ENCODE results near the gene WDR45.

Gene WDR45

GRCh38 chrX:49043220-49043986, 36.3 kb downstream of the WDR45 start, which contains the start of gene TFE3:
Gene TFE3 (minus strand): TSS chrX:49043357. CDS start chrX:49043226, 131 bp downstream.
- peak; percentile 94 for DNase-seq

- no peak for DNase-seq
These were observed 37.0 kb downstream of the WDR45 start for GRCh38 chrX:49042581-49043219.

- DNase-seq: peak; percentile 68
These were observed 37.7 kb downstream of the WDR45 start for GRCh38 chrX:49041744-49042580.

GRCh38 chrX:49040376-49040955, 39.2 kb downstream of the WDR45 start:
- DNase-seq: no peak

- peak; percentile 86 for DNase-seq
These were observed 39.9 kb downstream of the WDR45 start for GRCh38 chrX:49039598-49040375.

- peak; percentile 64 for DNase-seq
These were observed 41.7 kb downstream of the WDR45 start for GRCh38 chrX:49037883-49038475.

- DNase-seq: no peak
These were observed 49.4 kb downstream of the WDR45 start for GRCh38 chrX:49030283-49030682.

- DNase-seq: no peak
These were observed 49.8 kb downstream of the WDR45 start for GRCh38 chrX:49029876-49030275.
